ENCODE measurements around the gene PRRT1B.

The PRRT1B gene

GRCh38 chr9:131601683-131602181 is 56.4 kb downstream of the PRRT1B start:
- DNase-seq = no peak

- DNase-seq = no peak
Observed at GRCh38 chr9:131603199-131603598, 57.9 kb downstream of the PRRT1B start.

- DNase-seq = no peak
Observed at GRCh38 chr9:131603711-131604439, 58.6 kb downstream of the PRRT1B start.

- no peak for DNase-seq
Observed at GRCh38 chr9:131605770-131606590, 60.7 kb downstream of the PRRT1B start.

GRCh38 chr9:131606896-131607567 is 61.7 kb downstream of the PRRT1B start:
- DNase-seq = no peak

GRCh38 chr9:131607591-131607990 is 62.3 kb downstream of the PRRT1B start:
- DNase-seq = no peak

GRCh38 chr9:131608493-131609037 is 63.2 kb downstream of the PRRT1B start:
- no peak for DNase-seq
